ENCODE measurements around the gene KLF3.
A peak's percentile ranks its signal among the peaks of the same experiment; 100 is the strongest.

Gene KLF3

DNA sequence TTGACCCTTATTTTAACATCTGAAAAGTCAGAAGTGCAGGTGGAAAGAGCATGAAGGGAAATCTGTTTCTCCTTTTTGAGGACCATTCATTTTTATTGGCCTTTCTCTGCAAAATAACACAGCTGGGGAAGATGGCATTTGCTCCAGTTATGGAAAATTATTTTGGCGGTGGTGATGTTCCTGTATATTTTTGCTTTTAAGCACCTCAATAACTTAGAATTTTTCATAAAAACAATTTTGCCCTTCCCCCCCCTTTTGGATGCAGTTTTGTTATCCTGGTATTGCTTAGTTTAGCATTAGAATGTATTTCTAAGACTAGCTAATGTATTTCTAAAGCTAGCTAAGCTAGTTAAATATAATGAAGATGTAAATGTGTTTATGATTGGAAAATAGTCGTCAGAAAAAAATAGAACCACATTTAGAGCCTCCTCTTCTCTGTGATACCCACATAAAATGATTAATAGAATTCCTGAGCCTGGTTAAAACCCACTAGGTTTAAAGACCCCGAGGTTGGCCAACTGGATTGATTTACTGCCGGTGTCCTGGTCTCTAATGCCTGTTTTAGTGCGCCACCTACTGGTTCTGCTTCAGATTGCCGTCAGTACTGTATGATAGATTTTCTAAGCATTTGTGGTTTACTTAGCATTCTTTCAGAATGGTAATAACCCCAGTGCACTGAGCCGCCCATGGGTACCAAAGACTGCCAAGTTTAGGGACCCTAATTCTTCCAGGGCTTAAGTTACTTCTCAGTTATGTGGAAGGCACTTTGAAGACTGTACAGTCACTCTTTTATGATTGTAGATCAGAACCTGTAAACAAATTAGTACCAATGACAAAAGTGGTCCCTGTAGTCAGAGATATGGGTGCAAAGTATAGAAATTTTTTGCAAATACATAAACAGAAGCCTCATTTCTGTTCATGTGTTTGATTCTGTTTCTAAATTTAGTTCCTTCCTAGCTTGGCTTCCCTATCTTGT is 11.4 kb downstream of the KLF3 start:
- DNase-seq: peak; percentile 54

DNA sequence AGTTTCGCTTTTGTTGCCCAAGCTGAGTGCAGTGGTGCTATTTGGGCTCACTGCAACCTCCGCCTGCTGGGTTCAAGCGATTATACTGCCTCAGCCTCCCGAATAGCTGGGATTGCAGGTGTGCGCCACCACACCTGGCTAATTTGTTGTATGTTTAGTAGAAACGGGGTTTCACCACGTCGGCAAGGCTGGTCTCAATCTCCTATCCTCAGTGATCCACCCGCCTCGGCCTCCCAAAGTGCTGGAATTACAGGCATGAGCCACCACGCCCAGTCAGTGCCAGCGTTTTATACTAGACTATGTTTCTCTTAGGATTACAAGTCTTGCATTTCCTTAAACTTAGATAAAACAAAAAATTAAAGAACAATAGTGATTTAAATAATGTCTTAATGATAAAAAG is 13.0 kb downstream of the KLF3 start:
- DNase-seq: no peak

DNA sequence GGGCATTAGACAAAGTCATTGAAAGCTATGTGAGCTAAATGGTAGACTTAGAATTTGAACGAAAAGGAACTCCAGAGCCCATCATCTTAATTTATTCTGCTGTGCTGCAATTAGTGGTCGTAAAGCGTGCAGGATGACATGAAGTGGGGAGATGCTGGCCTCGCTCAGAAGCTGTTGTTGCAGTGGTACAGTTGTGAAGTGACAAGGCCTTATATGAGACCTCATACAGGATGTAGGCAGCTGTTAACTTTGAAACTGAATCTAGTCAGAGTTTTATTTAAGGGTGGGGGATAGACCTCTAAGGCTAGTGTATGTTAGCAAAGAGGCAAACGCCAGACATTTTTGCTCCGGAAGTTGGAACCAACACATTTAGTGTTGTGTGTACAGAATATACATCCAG is 13.4 kb downstream of the KLF3 start:
- DNase-seq: no peak

DNA sequence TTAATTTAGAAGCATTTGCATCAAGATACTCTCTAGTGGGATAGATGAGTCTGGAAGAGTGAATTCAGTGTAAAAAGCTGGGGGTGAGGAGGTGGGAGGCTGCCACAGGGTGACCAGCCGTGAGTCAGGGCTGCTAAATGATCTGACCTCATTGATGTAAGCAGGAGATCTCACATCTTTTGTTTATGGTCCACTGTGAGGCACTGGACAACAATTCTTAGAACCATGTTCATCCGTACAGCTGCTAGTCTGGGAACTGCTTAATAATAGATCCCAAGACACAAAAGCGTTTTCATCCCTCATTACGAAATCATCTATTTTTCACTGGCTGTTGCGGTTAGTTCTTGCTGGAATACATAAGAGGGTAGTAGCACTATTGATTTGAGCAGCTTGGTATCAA is 14.1 kb downstream of the KLF3 start:
- no peak for DNase-seq

GRCh38 chr4:38679921-38680320 is 15.9 kb downstream of the KLF3 start:
- no peak for DNase-seq

GRCh38 chr4:38681281-38681991 is 17.4 kb downstream of the KLF3 start:
- no peak for DNase-seq

DNA sequence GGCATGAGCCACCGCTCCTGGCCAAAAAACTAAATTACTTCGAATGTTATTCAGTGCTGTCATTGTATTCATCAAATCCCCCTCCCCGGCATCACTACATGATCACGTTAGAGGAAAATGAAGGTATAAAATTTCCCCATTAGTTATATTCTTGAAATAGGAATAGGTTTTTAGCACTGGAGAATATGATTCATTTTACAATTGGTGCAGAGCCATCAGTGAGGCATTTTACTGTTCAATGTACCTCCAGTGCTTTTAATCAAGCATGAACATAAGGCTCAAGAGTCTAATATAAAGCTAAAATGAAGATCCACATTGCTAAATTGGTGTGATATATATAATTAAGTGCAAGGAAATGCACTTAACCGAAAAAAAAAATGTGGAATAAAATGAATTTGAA is 18.3 kb downstream of the KLF3 start:
- DNase-seq: no peak

- no peak for DNase-seq
Measured at GRCh38 chr4:38683276-38683675, 19.3 kb downstream of the KLF3 start.

DNA sequence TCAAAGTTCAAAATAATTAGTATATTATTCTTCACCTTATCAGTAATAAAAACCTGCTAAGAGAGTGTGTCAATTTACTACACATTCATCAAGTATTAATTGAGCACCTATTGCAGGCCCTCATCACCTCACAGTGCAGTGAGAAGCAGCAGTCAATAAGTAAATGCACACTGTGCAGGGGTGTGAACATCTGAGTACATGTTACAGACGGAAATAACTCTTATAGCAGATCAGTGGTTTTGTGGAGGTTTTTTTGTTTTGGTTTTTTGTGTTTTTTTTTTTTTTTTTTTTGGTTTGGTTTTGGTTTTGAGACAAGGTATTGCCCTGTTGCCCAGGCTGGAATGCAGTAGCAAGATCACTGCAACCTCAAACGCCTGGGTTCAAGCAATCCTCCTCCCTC is 20.3 kb downstream of the KLF3 start:
- DNase-seq: no peak

GRCh38 chr4:38684951-38685844 is 21.2 kb downstream of the KLF3 start:
- DNase-seq: no peak

DNA sequence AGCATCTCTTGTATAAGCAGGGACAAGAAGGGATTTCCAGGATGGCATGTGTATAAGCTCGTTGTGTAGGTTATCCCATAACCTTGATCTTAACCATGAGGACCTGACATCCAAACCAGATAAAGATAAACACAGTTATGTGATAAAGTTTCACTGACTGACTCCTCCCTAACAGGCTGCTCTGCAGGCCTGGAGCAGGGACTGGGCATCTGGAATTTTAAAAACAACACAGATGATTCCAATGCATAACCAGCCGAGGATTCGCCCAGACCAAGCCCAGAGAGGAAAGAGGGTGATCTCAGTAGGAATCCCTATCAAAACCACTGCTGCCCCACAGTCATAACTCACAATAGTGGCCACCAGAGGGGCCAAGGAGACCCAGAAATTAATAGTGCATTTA is 22.7 kb downstream of the KLF3 start:
- no peak for DNase-seq

- DNase-seq: no peak
Measured at GRCh38 chr4:38687571-38688011, 23.6 kb downstream of the KLF3 start.

GRCh38 chr4:38688676-38689355 is 24.8 kb downstream of the KLF3 start:
- DNase-seq: no peak

DNA sequence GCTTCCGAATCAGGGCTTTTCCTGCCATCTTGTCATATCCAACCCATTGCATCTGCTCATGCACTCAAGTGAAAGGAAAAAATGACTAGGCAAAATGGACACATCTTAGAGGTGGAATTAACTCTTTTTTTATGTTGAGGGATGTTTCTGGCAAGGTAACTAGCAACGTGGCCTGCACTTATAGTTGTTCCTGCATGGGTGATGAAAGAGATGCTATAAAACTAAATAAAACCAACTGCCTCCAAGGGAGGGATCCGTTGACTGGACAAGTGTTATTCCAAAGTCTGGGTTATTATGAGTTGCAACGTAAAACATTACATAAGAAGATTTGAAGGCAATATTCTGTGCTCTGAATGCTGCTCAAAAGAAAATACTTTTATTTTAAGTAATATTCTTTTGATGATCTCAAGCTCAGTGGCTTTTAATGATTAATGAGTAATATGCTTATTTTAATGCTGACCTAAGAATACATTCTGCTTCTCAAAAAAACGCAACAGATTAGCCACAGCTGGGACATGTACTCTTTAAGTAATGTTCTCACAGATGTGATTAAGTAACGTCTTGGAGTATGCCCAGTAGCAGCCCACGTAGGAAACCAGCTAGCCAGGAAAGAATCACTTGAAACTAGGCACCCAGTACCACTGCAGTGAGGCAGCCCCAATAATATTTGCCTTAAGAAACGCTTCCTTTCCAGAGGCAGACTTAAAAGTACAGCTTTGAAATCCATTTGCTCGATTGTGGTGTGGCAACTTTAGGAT is 27.4 kb downstream of the KLF3 start:
- DNase-seq: no peak

GRCh38 chr4:38692421-38692820 is 28.4 kb downstream of the KLF3 start:
- no peak for DNase-seq

DNA sequence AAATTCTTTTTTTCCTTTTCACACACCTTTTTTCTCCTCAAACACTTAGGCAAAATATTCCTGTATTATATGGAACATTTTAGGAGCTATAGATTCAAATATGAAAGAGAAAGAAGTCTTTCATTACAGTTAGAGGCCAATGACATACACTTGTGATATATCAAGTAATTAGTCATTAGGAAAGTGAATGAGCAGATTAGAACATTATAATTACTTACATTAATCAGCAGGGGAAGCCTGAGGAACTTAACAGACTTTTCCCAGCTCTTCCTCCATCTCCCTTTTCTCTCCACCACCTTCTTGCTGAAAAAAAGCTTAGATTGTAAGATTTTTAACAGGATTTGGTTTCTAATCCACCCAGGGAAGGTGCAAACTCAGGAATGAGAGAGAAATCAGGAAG is 29.6 kb downstream of the KLF3 start:
- DNase-seq: no peak

DNA sequence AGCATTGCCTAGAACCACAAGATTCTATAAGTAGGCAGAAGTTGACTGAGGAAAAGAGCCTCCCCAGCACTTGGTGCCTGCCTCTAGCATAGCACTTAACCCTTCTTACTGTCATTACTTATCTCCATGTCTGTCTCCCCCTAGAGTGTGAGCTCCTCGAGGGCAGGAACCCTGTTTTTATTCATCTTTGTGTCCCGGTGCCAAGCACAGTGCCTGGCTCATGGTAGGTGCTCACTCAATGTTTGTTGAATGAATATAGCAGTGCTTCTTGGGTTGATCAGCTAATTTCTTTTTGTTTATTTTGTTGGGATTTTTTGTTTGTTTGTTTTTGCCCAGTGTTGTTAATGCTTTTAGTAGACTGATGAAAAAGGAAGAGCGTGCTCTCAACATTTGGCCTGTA is 30.3 kb downstream of the KLF3 start:
- no peak for DNase-seq

GRCh38 chr4:38695809-38696208 is 31.8 kb downstream of the KLF3 start:
- no peak for DNase-seq

DNA sequence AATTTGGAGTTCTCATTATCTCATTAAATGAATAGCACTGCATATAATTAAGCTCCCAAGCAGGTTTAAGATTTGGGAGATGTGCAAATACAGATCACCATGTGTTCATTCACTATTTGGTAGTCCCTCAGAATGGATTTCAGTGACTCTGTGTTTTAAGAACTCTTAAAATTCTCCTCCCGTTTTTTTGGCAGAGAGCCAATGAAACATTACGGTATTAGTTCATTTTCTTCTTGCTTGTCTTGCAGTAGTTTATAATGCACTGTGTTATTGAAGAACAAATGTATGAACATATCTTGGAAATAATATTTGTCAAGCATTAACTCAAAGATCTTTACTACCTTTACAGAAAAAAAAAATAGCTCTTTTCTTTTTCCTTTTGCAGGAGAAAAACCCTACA is 32.7 kb downstream of the KLF3 start:
- DNase-seq: no peak

- no peak for DNase-seq
Measured at GRCh38 chr4:38698176-38698575, 34.2 kb downstream of the KLF3 start.

DNA sequence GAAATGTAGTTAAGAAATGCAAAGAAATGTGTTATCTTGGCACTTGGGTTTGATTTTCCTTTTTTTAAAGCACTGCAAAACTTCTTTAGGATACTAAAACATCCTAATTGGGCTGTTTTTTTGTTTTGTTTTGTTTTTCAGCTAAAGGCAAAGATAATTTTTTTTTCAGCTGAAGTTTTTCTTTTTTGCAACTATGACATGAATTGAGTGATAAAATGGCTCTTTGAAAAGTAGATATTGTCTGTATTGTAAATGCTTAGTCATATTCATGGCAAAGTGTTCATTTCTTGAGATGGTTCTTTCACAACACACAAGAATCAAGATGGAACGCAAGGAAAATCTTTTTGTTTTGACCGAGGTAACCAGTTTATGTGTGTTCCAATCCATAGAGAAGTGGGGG is 35.1 kb downstream of the KLF3 start:
- no peak for DNase-seq

DNA sequence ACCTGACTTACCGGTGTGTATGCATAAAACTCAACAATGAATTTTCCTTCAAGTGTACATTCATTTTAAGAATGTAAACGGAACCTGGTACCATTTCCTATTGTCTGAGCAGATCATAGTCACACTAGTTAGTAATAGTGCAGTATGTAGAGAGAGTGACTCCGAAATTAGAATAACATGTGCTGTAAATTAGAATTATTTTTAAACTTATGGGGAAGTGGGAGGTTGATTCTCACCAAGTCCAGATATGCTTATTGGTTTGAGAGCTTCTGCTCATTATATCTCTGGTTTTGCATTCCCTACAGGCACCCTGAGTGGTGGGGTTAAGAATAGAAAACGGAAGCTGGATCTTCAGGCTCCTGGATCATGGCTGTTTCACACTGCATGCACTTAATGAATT is 39.6 kb downstream of the KLF3 start:
- no peak for DNase-seq

All from NCI-H1417 treated with DMSO at 0.1 percent for 48 hours (cell line).